Naive thymus-derived CD4-positive, alpha-beta T cell (primary cell): Measurements from ENCODE around the gene PLA2G4A. TPM values are rescaled to one million over a fixed set of nuclear protein-coding genes. Genes with fewer than 3 reads are reported as not detected.

Experiments
- ATAC-seq: fragments of 150-1000 bp; cut with Tn5 transposase; 2 replicates; pipeline ENCODE4 v1.10.0; 2021; ENCODE audit warnings: mild to moderate bottlenecking, moderate library complexity
- CTCF ChIA-PET: fragments of 350-600 bp; sonication (Branson Sonifier 250); formaldehyde crosslinking; loops from one replicate; lab custom pipeline; 2021; ENCODE audit warnings: antibody characterized with exemption; lab: Charles Lee
- POLR2A ChIA-PET: fragments of 350-600 bp; sonication (Branson Sonifier 250); formaldehyde crosslinking; loops from one replicate; lab custom pipeline; 2021; ENCODE audit warnings: antibody characterized with exemption, inconsistent platforms; lab: Charles Lee
- DNase-seq, 9 donors: peaks; one replicate each; pipeline versions ENCODE4 v3.0.0 to v3.0.0-alpha.2; 2020 to 2022; ENCODE audit warnings: mixed read lengths in 1 of 9
- H3K27ac ChIP-seq: one replicate; pipeline ENCODE4 v1.7.0; 2013; ENCODE audit warnings: mild to moderate bottlenecking, low read depth, low read length, moderate library complexity
- H3K27me3 ChIP-seq, 2 donors: one replicate each; pipeline ENCODE4 v1.7.0; 2013; ENCODE audit warnings: low read length in 2 of 2, mild to moderate bottlenecking in 2 of 2, moderate library complexity in 2 of 2; ENCODE audit not compliant: control insufficient read depth in 2 of 2, insufficient read depth in 2 of 2
- H3K36me3 ChIP-seq, 3 experiments: 1 replicate in 2 of 3; 2 replicates in 1 of 3; pipeline ENCODE4 v1.7.0; 2013; ENCODE audit warnings: low read length in 3 of 3, mild to moderate bottlenecking in 3 of 3, moderate library complexity in 1 of 3; ENCODE audit not compliant: insufficient read depth in 3 of 3, control insufficient read depth in 2 of 3
- H3K4me1 ChIP-seq, 2 donors: one replicate each; pipeline ENCODE4 v1.7.0; 2013; ENCODE audit warnings: low read length in 2 of 2, mild to moderate bottlenecking in 2 of 2, moderate library complexity in 1 of 2; ENCODE audit not compliant: control insufficient read depth in 2 of 2, insufficient read depth in 2 of 2
- H3K4me3 ChIP-seq: 2 replicates; pipeline ENCODE4 v1.7.0; 2013; ENCODE audit warnings: mild to moderate bottlenecking, low read length
- H3K9me3 ChIP-seq, 3 experiments: 1 replicate in 2 of 3; 2 replicates in 1 of 3; pipeline ENCODE4 v1.7.0; 2013; ENCODE audit warnings: low read length in 3 of 3; ENCODE audit not compliant: control insufficient read depth in 2 of 3
- H3K27ac Mint-ChIP-seq, 9 donors: one replicate each; pipeline ENCODE4 v1.8.0; 2020 to 2022; ENCODE audit warnings: mixed read lengths in 9 of 9, mild to moderate bottlenecking in 8 of 9, moderate library complexity in 5 of 9, inconsistent platforms in 2 of 9
- H3K27me3 Mint-ChIP-seq, 5 donors: one replicate each; pipeline ENCODE4 v1.8.0; 2021 to 2022; ENCODE audit warnings: mixed read lengths in 5 of 5, mild to moderate bottlenecking in 1 of 5
- H3K36me3 Mint-ChIP-seq, 5 donors: one replicate each; pipeline ENCODE4 v1.8.0; 2020 to 2022; ENCODE audit warnings: mixed read lengths in 5 of 5, mild to moderate bottlenecking in 3 of 5, inconsistent platforms in 1 of 5
- H3K4me1 Mint-ChIP-seq, 7 donors: one replicate each; pipeline ENCODE4 v1.8.0; 2020 to 2022; ENCODE audit warnings: mixed read lengths in 7 of 7, mild to moderate bottlenecking in 3 of 7, inconsistent platforms in 1 of 7
- H3K4me3 Mint-ChIP-seq, 10 donors: one replicate each; pipeline ENCODE4 v1.8.0; 2020 to 2022; ENCODE audit warnings: mild to moderate bottlenecking in 10 of 10, mixed read lengths in 10 of 10, moderate library complexity in 6 of 10, inconsistent platforms in 2 of 10
- H3K9me3 Mint-ChIP-seq, 11 donors: one replicate each; pipeline ENCODE4 v1.8.0; 2020 to 2022; ENCODE audit warnings: mixed read lengths in 11 of 11, mild to moderate bottlenecking in 4 of 11, inconsistent platforms in 1 of 11, moderate library complexity in 1 of 11
- intact Hi-C, 2 donors: fragments of 100-400 bp; cut with micrococcal nuclease; formaldehyde crosslinking; loops; one replicate each; pipeline ENCODE4 v1.15.1; 2023
- polyA plus RNA-seq, 2 donors: library from polyadenylated mRNA; unstranded; fragments of 300-500 nt; fragmentation: Illumina TruSeq; gene quantifications; one replicate each; pipeline ENCODE4 v1.2.3, GENCODE V29; 2021
- total RNA-seq, 6 experiments: library from RNA in 5 of 6; stranded (reverse) in 5 of 6; gene quantifications; 1 replicate in 5 of 6; 2 replicates in 1 of 6; pipeline ENCODE4 v1.2.3 and lab custom pipeline; 2021 to 2026

PLA2G4A gene
- total and polyA plus RNA-seq, 7 experiments from 2014 or later, result 0.13 to 2.8 (median 0.24) TPM; not detected in 4

DNA sequence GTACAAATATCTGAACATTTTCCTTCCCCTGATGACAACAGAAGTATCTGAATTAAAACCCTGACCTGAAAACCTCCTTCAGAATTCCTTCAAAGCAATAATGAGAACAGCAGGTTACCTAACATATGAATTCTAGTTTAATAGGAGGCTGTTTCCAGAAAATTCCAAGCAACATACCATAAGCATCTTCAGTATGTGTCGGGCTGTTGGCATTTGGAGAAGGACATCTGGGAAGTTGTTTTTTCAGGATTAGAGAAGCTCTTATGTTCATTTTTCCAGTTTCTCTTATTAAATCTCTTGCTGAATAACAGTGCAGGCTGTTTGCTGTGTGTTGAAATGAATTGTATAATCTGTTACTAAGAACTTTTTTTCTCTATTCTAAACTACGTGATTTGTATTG lies 101.5 kb downstream of the PLA2G4A start:
- DNase-seq (no peak), ATAC-seq (no peak)
- Histone ChIP-seq H3K27me3 (no peaks in the 10 kb centered on the region), H3K9me3 (no peaks in the 10 kb centered on the region), H3K36me3 (no peaks in the 10 kb centered on the region), H3K27ac (no peak overlapping the region), H3K4me1 (no peaks in the 10 kb centered on the region), H3K4me3 (no peak overlapping the region)
- Mint-ChIP-seq H3K4me1 (no peaks in the 10 kb centered on the region), H3K9me3 (no peaks in the 10 kb centered on the region), H3K36me3 (no peaks in the 10 kb centered on the region), H3K27me3 (peaks cover 0 to 10% (median 0%) of the 10 kb centered on the region in 5 donors), H3K27ac (no peak overlapping the region), H3K4me3 (no peak overlapping the region)
- ChIA-PET CTCF (no interaction called here), POLR2A (no interaction called here)
- intact Hi-C loops, result no loop called here

DNA sequence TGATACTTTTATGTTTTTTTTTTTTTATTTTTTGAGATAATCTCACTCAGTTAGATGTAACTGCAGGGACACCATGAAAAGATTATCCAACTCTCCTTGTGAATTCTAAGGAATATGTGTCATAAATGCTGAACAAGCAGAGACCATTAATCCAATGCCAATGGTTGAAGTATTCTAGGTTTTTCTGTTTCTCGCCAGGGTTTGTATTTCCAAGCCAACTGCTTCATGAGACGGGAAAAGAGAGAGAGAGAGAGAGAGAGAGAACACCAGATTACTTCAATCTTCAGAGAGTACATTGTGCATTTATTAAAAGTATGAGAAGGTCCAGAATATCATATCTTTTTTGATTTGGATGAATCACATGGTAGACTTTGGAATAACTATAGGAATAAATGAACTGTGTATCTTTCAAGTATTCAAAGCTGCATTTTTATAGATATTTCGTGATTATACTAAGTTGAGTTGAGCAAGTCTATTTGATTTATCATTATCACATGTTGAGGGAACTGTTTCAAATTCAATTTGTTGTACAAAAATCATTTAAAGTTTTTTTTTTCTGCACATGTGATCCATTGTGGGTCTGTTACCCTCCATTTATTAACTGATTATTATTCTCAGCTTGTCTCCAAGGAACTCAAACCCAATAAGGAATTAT lies 108.4 kb downstream of the PLA2G4A start:
- no peak for ATAC-seq

DNA sequence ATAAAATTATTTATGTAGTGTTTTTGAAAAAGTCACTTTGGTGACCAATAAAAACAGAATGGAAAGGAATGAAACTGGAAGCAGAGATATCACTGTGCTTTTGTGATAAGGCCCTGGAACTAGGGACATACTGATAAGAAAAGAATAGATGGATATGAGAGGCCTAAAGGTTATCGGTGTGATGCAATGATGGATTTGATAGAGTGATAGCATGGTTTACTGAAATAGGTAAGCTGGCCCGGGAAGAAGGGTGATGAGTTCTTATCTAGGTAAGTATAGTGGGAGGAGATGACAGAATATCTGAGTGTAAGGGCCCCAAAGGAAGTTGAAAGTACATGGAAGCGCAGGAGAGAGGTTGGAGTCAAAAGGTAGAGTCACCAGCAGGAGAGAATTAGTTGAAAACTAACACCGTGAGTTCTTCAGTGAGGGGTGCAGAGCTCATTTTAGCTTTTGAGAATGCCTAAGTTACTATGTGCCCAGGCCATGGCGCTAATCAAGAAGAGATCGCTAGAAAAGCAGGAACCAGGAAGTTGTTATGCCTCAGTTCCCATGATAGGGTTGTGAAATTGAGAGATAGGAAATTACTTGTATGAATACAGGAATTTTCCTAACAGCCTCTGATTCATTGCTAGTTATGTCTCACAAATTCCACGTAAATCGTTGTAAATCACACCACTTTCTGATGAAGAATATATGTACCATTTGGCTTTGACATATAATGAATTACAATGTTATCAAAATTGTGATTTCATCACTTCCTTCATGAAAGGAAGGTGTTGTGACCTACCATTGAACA lies 115.3 kb downstream of the PLA2G4A start:
- Mint-ChIP-seq H3K36me3 (no peaks in the 10 kb centered on the region), H3K27ac (no peak overlapping the region), H3K9me3 (no peaks in the 10 kb centered on the region), H3K4me3 (no peak overlapping the region), H3K4me1 (no peaks in the 10 kb centered on the region), H3K27me3 (peaks cover 0 to 14% (median 0%) of the 10 kb centered on the region in 5 donors)
- Histone ChIP-seq H3K9me3 (no peaks in the 10 kb centered on the region), H3K27ac (no peak overlapping the region), H3K4me1 (no peaks in the 10 kb centered on the region), H3K36me3 (no peaks in the 10 kb centered on the region), H3K4me3 (no peak overlapping the region), H3K27me3 (no peaks in the 10 kb centered on the region)
- ChIA-PET POLR2A (no interaction called here), CTCF (no interaction called here)
- no peak for ATAC-seq
- no peak for DNase-seq
- intact Hi-C loops, result no loop called here

More for the DNA sequence above, 108.4 kb downstream of the PLA2G4A start:
- no peaks in the 10 kb centered on the region for H3K36me3 Mint-ChIP-seq
- H3K4me1 Mint-ChIP-seq, result no peaks in the 10 kb centered on the region
- Histone ChIP-seq H3K4me3 (no peak overlapping the region), H3K4me1 (no peaks in the 10 kb centered on the region), H3K27ac (no peak overlapping the region), H3K36me3 (no peaks in the 10 kb centered on the region), H3K9me3 (no peaks in the 10 kb centered on the region), H3K27me3 (no peaks in the 10 kb centered on the region)
- no peak overlapping the region for H3K27ac Mint-ChIP-seq
- intact Hi-C loops, result no loop called here
- DNase-seq, result no peak
- H3K9me3 Mint-ChIP-seq, result no peaks in the 10 kb centered on the region
- H3K4me3 Mint-ChIP-seq, result no peak overlapping the region
- POLR2A ChIA-PET, result no interaction called here
- peaks cover 0 to 13% (median 2%) of the 10 kb centered on the region in 5 donors for H3K27me3 Mint-ChIP-seq
- CTCF ChIA-PET, result no interaction called here

DNA sequence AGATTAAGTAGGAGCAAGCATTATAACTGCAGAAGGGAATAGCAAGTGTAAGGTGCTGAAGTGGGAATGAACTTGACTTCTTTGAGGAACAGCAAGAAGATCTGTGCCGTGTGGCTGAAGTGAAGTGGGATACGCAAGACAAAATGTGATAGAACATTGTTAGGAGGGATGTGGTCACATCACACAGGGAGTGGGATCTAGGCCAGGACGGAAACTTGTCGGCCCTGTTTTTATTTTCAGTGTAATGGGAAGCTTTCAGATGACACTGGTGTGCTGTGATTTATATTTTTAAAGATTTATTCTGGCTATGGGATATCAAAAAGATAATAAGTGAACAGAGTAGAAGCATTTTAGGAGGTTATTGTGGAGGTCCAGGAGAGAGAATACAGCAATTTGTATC lies 116.4 kb downstream of the PLA2G4A start:
- H3K27ac ChIP-seq, result no peak overlapping the region
- H3K36me3 ChIP-seq, result no peaks in the 10 kb centered on the region
- peaks cover 0 to 14% (median 0%) of the 10 kb centered on the region in 5 donors for H3K27me3 Mint-ChIP-seq
- no peaks in the 10 kb centered on the region for H3K36me3 Mint-ChIP-seq
- no peak overlapping the region for H3K27ac Mint-ChIP-seq
- intact Hi-C loops, result no loop called here
- no peaks in the 10 kb centered on the region for H3K9me3 ChIP-seq
- H3K4me3 ChIP-seq, result no peak overlapping the region
- H3K4me3 Mint-ChIP-seq, result no peak overlapping the region
- no peaks in the 10 kb centered on the region for H3K27me3 ChIP-seq
- ChIA-PET CTCF (no interaction called here), POLR2A (no interaction called here)
- no peak for DNase-seq
- no peaks in the 10 kb centered on the region for H3K4me1 ChIP-seq
- H3K9me3 Mint-ChIP-seq, result no peaks in the 10 kb centered on the region
- no peak for ATAC-seq
- H3K4me1 Mint-ChIP-seq, result no peaks in the 10 kb centered on the region

DNA sequence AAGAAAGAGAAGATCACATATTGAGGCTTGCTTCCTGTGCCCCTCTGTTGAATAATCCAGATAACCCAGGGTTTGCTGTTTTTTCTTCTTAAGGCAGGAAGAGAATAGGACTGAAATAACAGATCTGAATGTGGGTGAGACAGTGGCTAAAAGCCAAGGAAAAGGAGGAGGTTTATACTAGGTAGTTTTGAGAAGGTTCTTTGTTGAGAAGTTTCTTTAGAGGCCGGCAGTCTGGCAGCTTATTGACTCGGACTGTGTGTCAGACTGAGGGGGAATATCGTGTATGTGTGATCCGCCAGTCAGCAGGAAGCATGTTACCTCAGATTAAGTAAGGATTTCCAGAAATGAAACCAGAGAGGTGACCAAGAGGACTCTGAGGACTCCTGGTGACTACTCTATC lies 119.8 kb downstream of the PLA2G4A start:
- Mint-ChIP-seq H3K27ac (no peak overlapping the region), H3K27me3 (peaks cover 0 to 4% (median 0%) of the 10 kb centered on the region in 5 donors), H3K36me3 (no peaks in the 10 kb centered on the region), H3K9me3 (no peaks in the 10 kb centered on the region), H3K4me1 (no peaks in the 10 kb centered on the region), H3K4me3 (no peak overlapping the region)
- ATAC-seq (no peak), DNase-seq (no peak)
- Histone ChIP-seq H3K9me3 (no peaks in the 10 kb centered on the region), H3K27ac (no peak overlapping the region), H3K4me3 (no peak overlapping the region), H3K27me3 (no peaks in the 10 kb centered on the region), H3K36me3 (no peaks in the 10 kb centered on the region), H3K4me1 (no peaks in the 10 kb centered on the region)
- ChIA-PET CTCF (no interaction called here), POLR2A (no interaction called here)
- intact Hi-C loops, result no loop called here

DNA sequence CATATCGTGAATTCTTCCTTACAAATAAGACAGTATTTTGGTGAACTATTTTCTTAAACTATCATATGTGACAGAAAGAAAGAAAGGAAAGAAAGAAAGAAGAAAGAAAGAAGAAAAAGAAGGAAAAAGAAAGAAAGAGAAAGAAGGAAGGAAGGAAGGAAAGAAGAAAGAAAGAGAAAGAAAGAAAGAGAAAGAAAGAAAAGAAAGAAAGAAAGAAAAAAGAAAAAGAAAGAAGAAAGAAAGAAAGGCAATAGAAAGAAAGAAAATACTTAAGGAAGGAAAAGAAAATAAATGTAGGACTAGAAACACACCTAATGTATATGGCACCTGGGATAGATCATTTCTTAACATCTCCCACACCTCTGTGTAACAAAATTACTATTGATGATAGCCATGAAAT lies 120.4 kb downstream of the PLA2G4A start:
- H3K27me3 Mint-ChIP-seq, result no peaks in the 10 kb centered on the region
- CTCF ChIA-PET, result no interaction called here

DNA sequence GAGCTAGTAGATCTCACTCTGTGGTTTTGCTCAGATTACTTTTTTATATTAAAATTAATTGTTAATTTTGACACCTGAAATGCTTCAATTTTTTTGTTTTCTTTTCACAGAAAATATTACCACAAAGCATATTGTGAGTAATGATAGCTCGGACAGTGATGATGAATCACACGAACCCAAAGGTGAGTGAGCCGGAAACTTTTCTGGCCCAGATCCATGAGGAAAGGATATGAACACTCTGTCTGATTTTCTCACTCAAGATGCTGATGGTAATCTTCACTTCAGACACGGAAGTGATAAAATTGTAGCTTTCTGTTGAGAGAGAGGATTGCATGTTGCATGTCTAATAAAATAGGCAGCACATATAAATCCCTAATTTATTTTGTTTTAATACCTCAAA lies 121.8 kb downstream of the PLA2G4A start:
- H3K4me1 Mint-ChIP-seq, result no peaks in the 10 kb centered on the region
- Histone ChIP-seq H3K9me3 (no peaks in the 10 kb centered on the region), H3K27me3 (no peaks in the 10 kb centered on the region), H3K27ac (no peak overlapping the region), H3K36me3 (no peaks in the 10 kb centered on the region), H3K4me3 (no peak overlapping the region), H3K4me1 (no peaks in the 10 kb centered on the region)
- ChIA-PET CTCF (no interaction called here), POLR2A (no interaction called here)
- H3K4me3 Mint-ChIP-seq, result no peak overlapping the region
- no peak overlapping the region for H3K27ac Mint-ChIP-seq
- ATAC-seq, result no peak
- no peaks in the 10 kb centered on the region for H3K36me3 Mint-ChIP-seq
- peaks cover 0 to 3% (median 0%) of the 10 kb centered on the region in 5 donors for H3K27me3 Mint-ChIP-seq
- intact Hi-C loops, result no loop called here
- H3K9me3 Mint-ChIP-seq, result peaks cover 0 to 2% (median 0%) of the 10 kb centered on the region in 11 donors
- DNase-seq, result no peak

More for the DNA sequence above, 120.4 kb downstream of the PLA2G4A start:
- no peak overlapping the region for H3K4me3 ChIP-seq
- no peaks in the 10 kb centered on the region for H3K9me3 Mint-ChIP-seq
- H3K27ac Mint-ChIP-seq, result no peak overlapping the region
- no peak overlapping the region for H3K27ac ChIP-seq
- H3K4me1 ChIP-seq, result no peaks in the 10 kb centered on the region
- H3K36me3 ChIP-seq, result no peaks in the 10 kb centered on the region
- no peak for ATAC-seq
- no peaks in the 10 kb centered on the region for H3K27me3 ChIP-seq
- POLR2A ChIA-PET, result no interaction called here
- H3K4me1 Mint-ChIP-seq, result no peaks in the 10 kb centered on the region
- DNase-seq, result no peak
- H3K9me3 ChIP-seq, result no peaks in the 10 kb centered on the region
- H3K36me3 Mint-ChIP-seq, result no peaks in the 10 kb centered on the region
- intact Hi-C loops, result no loop called here
- no peak overlapping the region for H3K4me3 Mint-ChIP-seq
